Nephron progenitor cell (in vitro differentiated cells): ENCODE results near the gene SLC5A3.

ENCODE experiments used
- DNase-seq: peaks from one replicate; pipeline ENCODE4 v3.0.0; 2021
- H3K27ac Mint-ChIP-seq: 2 replicates; pipeline ENCODE4 v1.8.0; 2021; ENCODE audit warnings: mild to moderate bottlenecking, moderate library complexity, mixed read lengths
- H3K27me3 Mint-ChIP-seq: 2 replicates; pipeline ENCODE4 v1.8.0; 2021; ENCODE audit warnings: mild to moderate bottlenecking, low read depth, mixed read lengths; ENCODE audit not compliant: poor library complexity
- H3K36me3 Mint-ChIP-seq: 2 replicates; pipeline ENCODE4 v1.8.0; 2021; ENCODE audit warnings: low read depth, mixed read lengths
- H3K4me1 Mint-ChIP-seq: 2 replicates; pipeline ENCODE4 v1.8.0; 2021; ENCODE audit warnings: mixed read lengths
- H3K4me3 Mint-ChIP-seq: 2 replicates; pipeline ENCODE4 v1.8.0; 2021; ENCODE audit warnings: mild to moderate bottlenecking, moderate library complexity, mixed read lengths
- H3K9me3 Mint-ChIP-seq: 2 replicates; pipeline ENCODE4 v1.8.0; 2021; ENCODE audit warnings: mild to moderate bottlenecking, moderate library complexity, mixed read lengths
- TF ChIP-seq, protein P1 (sequence below): fragments of 200-600 bp; sonication (generic); IDR thresholded peaks from 2 replicates; pipeline ENCODE4 v1.5.0; 2021; ENCODE audit warnings: antibody characterized with exemption

The SLC5A3 gene

DNA sequence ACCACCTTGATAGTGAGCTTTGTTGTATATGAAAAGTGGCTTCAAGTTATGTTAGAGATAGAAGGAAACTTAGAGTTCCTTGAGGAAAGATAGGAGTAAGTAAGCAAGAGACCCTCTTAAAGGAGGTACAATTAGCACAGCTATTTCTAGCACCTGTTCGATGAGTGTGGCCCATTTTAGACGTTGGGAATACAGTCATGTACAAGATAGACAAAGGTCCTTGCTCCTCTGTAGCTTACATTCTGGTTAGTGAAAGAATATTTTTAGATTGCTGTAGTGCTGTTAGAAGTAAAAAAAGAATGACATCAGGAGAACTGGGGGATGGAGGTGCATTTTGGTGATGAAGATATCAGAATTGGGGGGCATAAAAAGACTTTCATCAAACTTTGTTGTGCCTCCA is 47.5 kb downstream of the SLC5A3 start:
- DNase-seq: no peak
- no peak overlapping the region for H3K4me3 Mint-ChIP-seq
- peaks cover 2% of the 10 kb centered on the region for H3K4me1 Mint-ChIP-seq
- H3K36me3 Mint-ChIP-seq: peaks cover 92% of the 10 kb centered on the region
- TF ChIP-seq, protein P1, sequence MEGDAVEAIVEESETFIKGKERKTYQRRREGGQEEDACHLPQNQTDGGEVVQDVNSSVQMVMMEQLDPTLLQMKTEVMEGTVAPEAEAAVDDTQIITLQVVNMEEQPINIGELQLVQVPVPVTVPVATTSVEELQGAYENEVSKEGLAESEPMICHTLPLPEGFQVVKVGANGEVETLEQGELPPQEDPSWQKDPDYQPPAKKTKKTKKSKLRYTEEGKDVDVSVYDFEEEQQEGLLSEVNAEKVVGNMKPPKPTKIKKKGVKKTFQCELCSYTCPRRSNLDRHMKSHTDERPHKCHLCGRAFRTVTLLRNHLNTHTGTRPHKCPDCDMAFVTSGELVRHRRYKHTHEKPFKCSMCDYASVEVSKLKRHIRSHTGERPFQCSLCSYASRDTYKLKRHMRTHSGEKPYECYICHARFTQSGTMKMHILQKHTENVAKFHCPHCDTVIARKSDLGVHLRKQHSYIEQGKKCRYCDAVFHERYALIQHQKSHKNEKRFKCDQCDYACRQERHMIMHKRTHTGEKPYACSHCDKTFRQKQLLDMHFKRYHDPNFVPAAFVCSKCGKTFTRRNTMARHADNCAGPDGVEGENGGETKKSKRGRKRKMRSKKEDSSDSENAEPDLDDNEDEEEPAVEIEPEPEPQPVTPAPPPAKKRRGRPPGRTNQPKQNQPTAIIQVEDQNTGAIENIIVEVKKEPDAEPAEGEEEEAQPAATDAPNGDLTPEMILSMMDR: no peak
- H3K9me3 Mint-ChIP-seq: peaks cover 32% of the 10 kb centered on the region
- H3K27ac Mint-ChIP-seq: no peak overlapping the region
- H3K27me3 Mint-ChIP-seq: peaks cover 2% of the 10 kb centered on the region

DNA sequence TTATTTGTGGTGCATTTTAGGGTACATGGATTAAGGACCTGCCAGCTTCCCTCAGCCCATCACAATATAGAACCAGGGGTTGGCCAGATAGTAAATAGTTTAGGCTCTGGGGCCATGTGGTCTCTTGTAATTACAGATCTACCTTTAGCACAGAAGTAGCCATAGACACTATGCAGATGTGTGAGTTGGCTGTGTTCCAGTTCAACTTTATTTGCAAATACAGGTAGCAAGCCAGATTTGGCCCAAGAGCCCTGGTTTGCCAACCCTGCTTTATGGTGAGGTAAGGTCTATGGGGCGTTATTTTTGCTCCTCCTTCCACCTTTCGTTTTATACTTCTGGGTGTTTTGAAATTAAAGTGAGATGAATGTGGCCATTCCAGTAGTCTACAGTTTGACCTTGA is 48.7 kb downstream of the SLC5A3 start:
- no peak overlapping the region for H3K27ac Mint-ChIP-seq
- H3K4me3 Mint-ChIP-seq: no peak overlapping the region
- H3K4me1 Mint-ChIP-seq: peaks cover 11% of the 10 kb centered on the region
- TF ChIP-seq, protein P1: no peak
- peaks cover 2% of the 10 kb centered on the region for H3K27me3 Mint-ChIP-seq
- peaks cover 20% of the 10 kb centered on the region for H3K9me3 Mint-ChIP-seq
- DNase-seq: no peak
- peaks cover 87% of the 10 kb centered on the region for H3K36me3 Mint-ChIP-seq
